Measurements from ENCODE around the gene CNTN5. TPM values are rescaled to one million over a fixed set of nuclear protein-coding genes. Genes with fewer than 3 reads are reported as not detected.

CNTN5 gene
- total RNA-seq, 4 donors from 2014 or later: 0.16 TPM; not detected in 3

DNA sequence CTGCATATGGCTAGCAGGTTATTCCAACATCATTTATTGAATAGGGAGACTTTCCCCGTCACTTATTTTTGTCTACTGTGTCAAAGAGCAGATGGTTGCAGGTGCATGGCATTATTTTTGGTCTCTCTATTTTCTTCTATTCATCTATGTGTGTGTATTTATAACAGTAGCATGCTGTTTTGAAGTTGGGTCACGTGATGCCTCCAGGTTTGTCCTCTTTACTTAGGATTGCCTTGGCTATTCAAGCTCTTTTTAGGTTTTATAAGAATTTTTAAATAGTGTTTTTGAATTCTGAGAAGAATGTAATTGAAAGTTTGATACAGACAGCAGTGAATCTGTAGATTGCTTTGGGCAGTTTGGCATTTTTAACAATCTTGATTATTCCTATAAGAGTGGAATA, 770.6 kb downstream of the CNTN5 start:
- Histone ChIP-seq H3K4me1 (no peaks in the 10 kb centered on the region), H3K36me3 (no peaks in the 10 kb centered on the region), H3K27me3 (no peaks in the 10 kb centered on the region), H3K4me3 (no peak overlapping the region), H3K9me3 (no peaks in the 10 kb centered on the region), H3K27ac (no peak overlapping the region)
- intact Hi-C loops (cut with DNase I; ENCODE audit: low total_unique reads) (no loop called here), in situ Hi-C loops (cut with MboI; ENCODE audit: low sequenced_read_pairs in 4 of 4) (no loop called here)
- ATAC-seq (no peak), DNase-seq (no peak)
- no peak for TF ChIP-seq POLR2A (IDR thresholded peaks at IDR 0.05)
- TF ChIP-seq, protein P1, sequence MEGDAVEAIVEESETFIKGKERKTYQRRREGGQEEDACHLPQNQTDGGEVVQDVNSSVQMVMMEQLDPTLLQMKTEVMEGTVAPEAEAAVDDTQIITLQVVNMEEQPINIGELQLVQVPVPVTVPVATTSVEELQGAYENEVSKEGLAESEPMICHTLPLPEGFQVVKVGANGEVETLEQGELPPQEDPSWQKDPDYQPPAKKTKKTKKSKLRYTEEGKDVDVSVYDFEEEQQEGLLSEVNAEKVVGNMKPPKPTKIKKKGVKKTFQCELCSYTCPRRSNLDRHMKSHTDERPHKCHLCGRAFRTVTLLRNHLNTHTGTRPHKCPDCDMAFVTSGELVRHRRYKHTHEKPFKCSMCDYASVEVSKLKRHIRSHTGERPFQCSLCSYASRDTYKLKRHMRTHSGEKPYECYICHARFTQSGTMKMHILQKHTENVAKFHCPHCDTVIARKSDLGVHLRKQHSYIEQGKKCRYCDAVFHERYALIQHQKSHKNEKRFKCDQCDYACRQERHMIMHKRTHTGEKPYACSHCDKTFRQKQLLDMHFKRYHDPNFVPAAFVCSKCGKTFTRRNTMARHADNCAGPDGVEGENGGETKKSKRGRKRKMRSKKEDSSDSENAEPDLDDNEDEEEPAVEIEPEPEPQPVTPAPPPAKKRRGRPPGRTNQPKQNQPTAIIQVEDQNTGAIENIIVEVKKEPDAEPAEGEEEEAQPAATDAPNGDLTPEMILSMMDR (IDR thresholded peaks at IDR 0.05 in 4 of 5, conservative IDR thresholded peaks at IDR 0.05 in 1 of 5): no peak

DNA sequence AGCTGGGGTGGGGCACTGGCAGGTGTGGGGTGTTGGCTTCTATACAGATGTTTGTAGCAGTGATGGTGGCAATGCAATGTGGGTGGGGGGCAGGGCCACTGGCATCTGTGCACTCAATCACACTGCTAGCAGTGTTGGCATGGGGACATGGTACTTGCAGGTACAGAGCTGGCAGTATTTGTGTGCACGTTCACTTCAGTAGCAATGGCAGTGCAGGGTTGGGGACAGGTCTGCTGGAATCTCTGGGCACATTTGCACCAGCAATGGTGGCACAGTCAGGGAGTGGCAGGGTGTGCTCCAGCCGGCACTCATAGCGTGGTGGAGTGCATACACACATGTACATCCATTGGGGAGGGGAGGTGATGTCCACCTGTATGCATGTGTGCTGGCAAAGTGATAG, 775.2 kb downstream of the CNTN5 start:
- in situ Hi-C loops (cut with MboI; ENCODE audit: low sequenced_read_pairs in 4 of 4): no loop called here
- Histone ChIP-seq H3K27me3 (no peaks in the 10 kb centered on the region), H3K9me3 (no peaks in the 10 kb centered on the region), H3K4me1 (no peaks in the 10 kb centered on the region), H3K36me3 (no peaks in the 10 kb centered on the region), H3K4me3 (no peak overlapping the region), H3K27ac (no peak overlapping the region)
- intact Hi-C loops (cut with DNase I; ENCODE audit: low total_unique reads): no loop called here
- DNase-seq (no peak), ATAC-seq (no peak)
- TF ChIP-seq POLR2A (IDR thresholded peaks at IDR 0.05): no peak
- TF ChIP-seq, protein P1 (IDR thresholded peaks at IDR 0.05 in 4 of 5, conservative IDR thresholded peaks at IDR 0.05 in 1 of 5): no peak

GRCh38 chr11:99803501-99803900, 782.8 kb downstream of the CNTN5 start:
- Histone ChIP-seq H3K27me3 (no peaks in the 10 kb centered on the region), H3K4me1 (no peaks in the 10 kb centered on the region), H3K27ac (no peak overlapping the region), H3K36me3 (no peaks in the 10 kb centered on the region), H3K9me3 (no peaks in the 10 kb centered on the region), H3K4me3 (no peak overlapping the region)
- ATAC-seq (no peak), DNase-seq (no peak)
- in situ Hi-C loops (cut with MboI; ENCODE audit: low sequenced_read_pairs in 4 of 4) (no loop called here), intact Hi-C loops (cut with DNase I; ENCODE audit: low total_unique reads) (no loop called here)
- TF ChIP-seq, protein P1 (IDR thresholded peaks at IDR 0.05 in 4 of 5, conservative IDR thresholded peaks at IDR 0.05 in 1 of 5): no peak
- no peak for TF ChIP-seq POLR2A (IDR thresholded peaks at IDR 0.05)

DNA sequence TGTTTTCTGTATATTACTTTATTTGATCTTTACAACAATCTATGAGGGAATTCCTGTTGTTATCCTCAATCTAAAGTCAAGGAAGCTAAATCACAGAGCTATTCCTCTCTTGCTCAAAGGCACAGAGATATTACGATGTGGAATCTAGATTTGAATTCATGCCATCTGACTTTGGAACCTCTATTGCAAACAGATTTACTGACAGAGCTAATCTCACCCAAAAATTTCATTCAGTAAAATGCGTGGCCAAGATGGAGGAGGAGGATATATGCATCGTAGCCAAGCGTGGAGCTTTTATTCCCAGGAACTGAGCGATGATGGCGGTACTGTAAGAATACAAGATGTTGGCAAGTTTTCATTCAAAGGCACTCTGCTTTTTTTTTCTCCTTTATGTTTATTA, 791.8 kb downstream of the CNTN5 start:
- in situ Hi-C loops (cut with MboI; ENCODE audit: low sequenced_read_pairs in 4 of 4) (no loop called here), intact Hi-C loops (cut with DNase I; ENCODE audit: low total_unique reads) (no loop called here)
- Histone ChIP-seq H3K27ac (no peak overlapping the region), H3K4me1 (no peaks in the 10 kb centered on the region), H3K4me3 (no peak overlapping the region), H3K36me3 (no peaks in the 10 kb centered on the region), H3K27me3 (no peaks in the 10 kb centered on the region), H3K9me3 (no peaks in the 10 kb centered on the region)
- ATAC-seq: no peak
- DNase-seq: no peak
- TF ChIP-seq, protein P1 (IDR thresholded peaks at IDR 0.05 in 4 of 5, conservative IDR thresholded peaks at IDR 0.05 in 1 of 5): no peak
- TF ChIP-seq POLR2A (IDR thresholded peaks at IDR 0.05): no peak

DNA sequence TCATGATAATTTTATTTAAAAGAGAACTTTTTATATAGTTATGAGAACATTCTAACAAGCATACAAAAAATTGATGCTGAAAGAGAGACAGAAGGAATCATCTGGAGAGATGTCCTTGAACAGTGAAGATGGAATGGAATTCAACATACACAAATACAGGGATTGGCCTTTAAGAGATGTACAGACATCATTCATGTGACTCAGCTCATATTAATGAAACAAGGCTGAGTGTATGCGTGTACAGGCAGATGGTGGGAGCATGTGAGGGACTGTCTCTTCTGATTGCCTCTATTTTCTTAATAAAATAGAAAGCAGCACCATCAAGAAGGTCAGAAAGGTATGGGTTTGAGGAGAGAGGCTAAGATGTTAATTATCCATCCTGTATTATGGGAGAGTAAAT, 793.3 kb downstream of the CNTN5 start:
- no peak for DNase-seq
- in situ Hi-C loops (cut with MboI; ENCODE audit: low sequenced_read_pairs in 4 of 4): no loop called here

More for the DNA sequence above, 793.3 kb downstream of the CNTN5 start:
- Histone ChIP-seq H3K36me3 (no peaks in the 10 kb centered on the region), H3K4me3 (no peak overlapping the region), H3K9me3 (no peaks in the 10 kb centered on the region), H3K4me1 (no peaks in the 10 kb centered on the region), H3K27ac (no peak overlapping the region), H3K27me3 (no peaks in the 10 kb centered on the region)
- intact Hi-C loops (cut with DNase I; ENCODE audit: low total_unique reads): no loop called here
- no peak for ATAC-seq
- TF ChIP-seq, protein P1 (IDR thresholded peaks at IDR 0.05 in 4 of 5, conservative IDR thresholded peaks at IDR 0.05 in 1 of 5): no peak
- TF ChIP-seq POLR2A (IDR thresholded peaks at IDR 0.05): no peak

Measured in gastrocnemius medialis (tissue), 4 donors.